Dermis lymphatic vessel endothelial cell (primary cell): ENCODE results near the gene MAPK11. TPM values are rescaled to one million over a fixed set of nuclear protein-coding genes. Genes with fewer than 3 reads are reported as not detected.

ENCODE experiments used
- total RNA-seq: library from RNA; depleted of rRNA; stranded (reverse); fragments of >200 nt; gene quantifications from 2 replicates; pipeline ENCODE4 v1.2.1, GENCODE V29; 2014

MAPK11 gene
- 17.6 and 19.6 TPM in 2 replicates for total RNA-seq

DNA sequence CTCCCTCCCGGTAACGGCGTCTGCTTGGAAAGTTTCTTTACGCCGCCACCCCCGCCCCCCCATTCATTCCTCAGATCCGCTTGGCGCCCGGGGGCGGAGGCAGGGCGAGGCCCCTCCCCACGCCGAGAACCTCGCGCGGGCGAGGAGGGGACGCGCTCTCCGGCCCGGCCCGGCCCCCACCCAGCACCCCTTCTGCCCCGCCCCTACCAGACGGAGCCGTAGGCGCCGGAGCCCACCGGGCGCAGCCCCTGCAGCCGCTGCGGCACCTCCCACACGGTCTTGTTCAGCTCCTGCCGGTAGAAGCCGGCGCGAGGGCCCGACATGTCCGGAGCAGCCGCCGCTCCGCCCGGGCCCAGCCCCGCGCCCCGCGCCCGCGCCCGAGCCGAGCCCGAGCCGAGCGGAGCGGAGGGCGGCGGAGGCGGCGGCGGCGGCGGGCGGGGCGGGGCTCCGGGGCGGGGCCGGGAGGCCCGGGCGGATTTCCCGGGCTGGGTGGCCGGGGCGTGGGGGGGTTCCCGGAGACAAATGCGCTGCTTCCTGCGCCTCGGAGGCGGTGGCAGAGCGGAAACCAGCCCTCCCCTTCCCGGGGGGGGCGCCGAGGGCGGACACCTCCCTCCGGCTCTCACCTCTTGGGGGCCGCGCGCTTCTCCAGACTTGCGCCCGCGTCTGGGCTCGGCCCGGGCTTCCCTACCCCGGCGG is at the start of gene MAPK11:
Gene MAPK11, minus strand, starts transcription at position 411 of the 696 bp plus-strand sequence. Its CDS starts 88 bp downstream, at position 323.

DNA sequence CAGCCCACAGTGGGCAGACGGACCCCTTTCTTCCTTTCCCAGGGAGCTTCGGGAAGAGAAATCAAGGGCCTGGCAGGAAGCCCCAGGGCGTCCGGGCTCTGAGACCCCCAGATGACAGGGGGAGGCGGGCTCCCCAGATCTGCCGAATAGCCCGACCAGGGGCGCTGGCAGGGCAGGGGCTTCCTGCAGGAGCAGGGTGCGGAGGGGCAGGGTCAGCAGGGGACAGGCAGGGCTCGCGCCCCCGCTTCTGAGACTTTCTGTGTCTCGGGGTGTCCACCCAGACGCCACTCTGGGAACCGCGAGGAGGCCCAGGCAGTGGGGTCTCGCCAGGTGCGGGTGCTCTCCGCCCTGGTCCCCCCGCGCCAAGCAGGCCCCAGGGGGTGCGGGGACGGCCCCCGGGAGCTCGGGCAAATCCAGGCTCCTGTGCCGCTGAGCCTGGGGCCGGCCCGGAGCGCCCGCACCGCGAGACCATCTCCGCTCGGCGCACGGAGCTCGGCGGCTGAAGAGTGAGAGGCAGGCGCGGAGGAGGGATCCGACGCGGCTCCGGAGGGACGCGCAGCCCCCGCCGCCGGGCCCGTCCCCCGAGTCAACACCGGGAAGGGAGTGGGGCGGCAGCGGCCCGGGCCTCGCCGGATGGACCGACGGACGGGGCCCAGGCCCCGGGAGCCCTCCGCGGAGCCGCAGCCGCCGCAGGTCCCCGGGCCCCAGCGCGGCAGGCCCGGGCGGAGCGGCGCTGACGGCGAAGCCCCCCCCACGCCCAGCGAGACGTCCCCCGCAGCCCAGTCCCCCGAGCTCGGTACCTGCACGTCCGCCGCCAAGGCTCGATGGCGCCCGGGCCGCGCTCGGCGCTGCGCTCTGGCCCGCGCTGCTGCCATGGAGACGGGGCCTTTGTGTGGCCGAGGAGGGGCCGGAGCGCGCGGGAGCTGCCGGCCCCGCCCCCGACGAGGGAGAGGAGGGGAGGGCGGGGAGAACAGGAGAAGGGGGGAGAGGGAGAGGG is 36.9 kb upstream of the MAPK11 start, which contains the start of gene PLXNB2:
Gene PLXNB2, minus strand, starts transcription at position 894 of the 997 bp plus-strand sequence. CDS start 17,062 bp downstream, outside the sequence.

DNA sequence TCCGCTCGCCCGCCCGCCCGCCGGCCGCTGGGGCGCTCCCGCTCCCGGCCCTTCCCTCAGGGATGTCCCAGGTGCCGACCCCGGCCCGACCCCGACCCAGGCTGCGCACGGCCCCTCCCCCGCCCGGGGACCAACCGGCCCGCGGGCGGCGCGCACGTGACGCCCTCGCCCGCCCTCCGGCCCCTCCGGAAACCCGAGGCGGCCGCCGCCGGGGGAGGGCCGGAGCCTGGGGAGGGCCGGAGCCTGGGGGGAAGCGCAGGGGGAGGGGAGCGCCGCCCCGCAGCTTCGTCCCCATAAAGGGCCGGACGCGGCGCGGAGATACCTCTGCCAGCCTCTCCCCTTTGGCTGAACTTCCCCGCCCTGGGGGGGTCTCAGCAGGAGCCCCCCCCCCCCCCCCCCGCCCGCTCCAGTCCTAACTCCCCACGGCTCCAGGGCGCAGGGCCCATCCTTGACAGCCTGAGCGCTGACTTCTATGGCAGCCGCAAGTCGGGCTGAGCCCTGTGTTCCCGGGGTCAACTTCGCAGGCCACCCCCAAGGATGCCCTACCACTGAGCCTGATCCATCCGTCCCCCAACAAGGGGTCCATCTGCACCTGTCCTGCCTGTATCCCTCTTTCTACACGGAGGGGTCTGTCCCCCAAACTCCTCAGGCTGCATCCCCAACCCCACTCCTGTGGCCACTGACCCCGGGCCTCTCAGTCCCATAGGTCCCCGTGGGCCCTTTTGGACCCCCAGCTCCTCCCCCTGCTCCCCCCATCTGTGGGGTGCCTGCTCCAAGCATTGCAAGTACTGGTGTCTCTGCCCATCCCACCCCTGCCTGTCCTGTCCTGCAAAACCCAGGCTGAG is 8.3 kb downstream of the MAPK11 start, which contains the start of gene MAPK12:
Gene MAPK12, minus strand, starts transcription at position 69 of the 845 bp plus-strand sequence. CDS start 174 bp downstream, outside the sequence.

DNA sequence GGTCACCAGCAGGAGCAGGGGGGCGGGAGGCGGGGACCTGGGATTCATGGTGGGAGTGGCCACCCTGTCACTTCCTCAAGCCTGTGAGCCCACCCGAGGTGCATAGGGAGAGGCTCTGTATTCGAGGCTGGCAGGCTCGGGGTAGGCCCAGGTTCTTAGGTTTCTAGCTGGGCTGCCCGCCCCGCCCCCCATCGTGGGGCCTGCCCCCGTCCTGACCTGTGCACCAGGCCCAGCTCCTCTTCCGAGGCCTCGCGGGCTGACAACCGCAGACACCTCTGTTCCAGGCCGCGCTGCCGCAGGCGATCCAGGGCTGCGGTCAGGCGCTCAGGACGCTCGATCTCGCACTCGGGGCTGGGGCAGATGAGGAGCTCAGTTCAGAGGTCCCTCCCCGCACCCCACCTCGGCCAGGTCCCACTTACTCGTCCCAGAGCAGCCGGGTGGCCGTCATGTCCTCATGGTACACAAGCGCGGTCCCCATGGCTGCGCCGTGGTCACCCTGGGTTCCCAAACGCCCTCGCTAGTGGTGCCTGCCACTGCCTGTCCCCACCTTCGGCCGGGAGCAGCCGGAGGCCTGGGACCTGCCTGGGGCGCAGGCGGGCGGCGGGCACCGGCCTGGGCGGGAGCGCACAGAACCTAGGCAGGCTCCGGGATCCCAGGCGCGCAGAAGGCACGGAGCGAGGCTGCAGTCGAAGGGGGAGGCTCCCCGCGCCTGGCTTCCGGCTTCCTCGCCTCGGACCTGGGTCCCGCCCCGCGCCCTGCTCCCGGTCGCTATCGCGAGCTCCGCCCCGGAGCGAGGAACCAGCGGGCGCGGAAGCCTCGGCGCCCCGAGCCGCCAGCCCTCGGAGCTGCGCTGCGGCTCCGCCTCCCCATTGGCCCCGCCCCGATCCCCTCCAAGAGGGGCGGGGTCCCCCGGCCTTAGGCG is 19.4 kb downstream of the MAPK11 start, which contains the start of gene HDAC10:
Gene HDAC10, minus strand, starts transcription at position 711 of the 922 bp plus-strand sequence. Its CDS starts 233 bp downstream, at position 478.

DNA sequence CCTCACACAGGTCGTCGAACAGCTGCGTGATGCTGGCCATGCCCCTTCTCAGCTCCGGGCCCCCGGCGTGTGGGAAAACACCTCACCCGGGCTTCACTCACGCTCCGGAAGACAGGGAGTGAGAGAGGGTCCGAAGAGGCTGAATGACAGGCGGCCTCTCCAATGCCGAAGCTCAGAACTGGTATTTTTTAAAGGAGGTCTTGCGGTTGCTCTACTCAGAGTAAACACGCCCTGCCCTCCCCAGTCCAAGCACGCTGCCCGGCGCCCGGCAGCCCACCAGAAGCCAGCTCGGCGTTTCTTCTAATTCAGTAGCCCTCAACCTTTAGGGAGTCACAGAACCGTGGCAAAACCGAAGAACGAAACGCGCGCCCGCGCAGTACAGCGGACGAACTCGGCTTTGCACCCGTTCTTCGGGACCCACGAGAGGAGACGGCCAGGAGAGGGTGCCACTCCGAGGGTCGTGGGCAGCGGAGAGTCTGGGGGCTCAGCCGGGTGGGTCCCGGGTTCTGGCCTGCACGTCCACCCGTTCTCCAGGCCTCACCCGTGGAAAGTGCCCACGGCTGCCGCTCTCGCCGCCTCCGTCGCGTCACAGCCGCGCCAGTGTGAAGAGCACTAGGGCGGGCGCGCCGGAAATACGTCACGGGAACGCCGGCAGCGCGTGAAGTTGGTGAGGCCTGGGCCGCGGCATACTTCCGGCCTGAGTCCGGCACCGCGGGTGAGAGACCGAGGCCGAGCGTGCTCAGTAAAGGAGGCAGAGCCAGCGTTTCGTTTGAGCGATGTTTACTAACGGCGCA is 25.6 kb downstream of the MAPK11 start, which contains the start of gene TUBGCP6:
Gene TUBGCP6, minus strand, starts transcription at position 604 of the 794 bp plus-strand sequence. Its CDS starts 564 bp downstream, at position 40.

Other genes with a start within 250 kb of the MAPK11 start
- not detected in 2 replicates for gene TTLL8, start 212.1 kb downstream of the MAPK11 start, total RNA-seq
- gene MLC1, start 185.0 kb downstream of the MAPK11 start, total RNA-seq = not detected in 2 replicates
- gene MOV10L1, start 180.4 kb downstream of the MAPK11 start, total RNA-seq = 26.8 and 32.8 TPM in 2 replicates
- gene PANX2, start 99.6 kb downstream of the MAPK11 start, total RNA-seq = 0.22 and 0.26 TPM in 2 replicates
- gene TRABD, start 84.5 kb downstream of the MAPK11 start, total RNA-seq = 11.2 and 15.6 TPM in 2 replicates
- gene SELENOO, start 69.4 kb downstream of the MAPK11 start, total RNA-seq = 13.8 and 16.8 TPM in 2 replicates
- 19.6 and 20.5 TPM in 2 replicates for gene TUBGCP6, start 25.4 kb downstream of the MAPK11 start, total RNA-seq
- 12.8 and 14.9 TPM in 2 replicates for gene HDAC10, start 19.1 kb downstream of the MAPK11 start, total RNA-seq
- 55.0 and 57.7 TPM in 2 replicates for gene MAPK12, start 8.7 kb downstream of the MAPK11 start, total RNA-seq
- 53.4 and 59.0 TPM in 2 replicates for gene PLXNB2, start 37.3 kb upstream of the MAPK11 start, total RNA-seq
- gene DENND6B, start 56.6 kb upstream of the MAPK11 start, total RNA-seq = 1.3 and 1.5 TPM in 2 replicates
- 46.8 and 50.2 TPM in 2 replicates for gene PPP6R2, start 72.9 kb upstream of the MAPK11 start, total RNA-seq
- 23.8 and 26.4 TPM in 2 replicates for gene SBF1, start 204.7 kb upstream of the MAPK11 start, total RNA-seq
- gene ADM2, start 211.2 kb upstream of the MAPK11 start, total RNA-seq = 0.09 and 0.11 TPM in 2 replicates
- not detected in 2 replicates for gene MIOX, start 216.5 kb upstream of the MAPK11 start, total RNA-seq
- 15.5 and 19.1 TPM in 2 replicates for gene LMF2, start 237.3 kb upstream of the MAPK11 start, total RNA-seq
- 13.9 and 15.3 TPM in 2 replicates for gene NCAPH2, start 237.8 kb upstream of the MAPK11 start, total RNA-seq